Adipocyte (in vitro differentiated cells): ENCODE results near the gene CCDC54.

Experiments
- DNase-seq: peaks from one replicate; pipeline ENCODE4 v3.0.0-alpha.2; 2015; ENCODE audit warnings: low read depth
- H3K27me3 ChIP-seq: replicated peaks from 2 replicates; pipeline ENCODE4 v1.7.0; 2013; ENCODE audit warnings: mild to moderate bottlenecking, low read length, moderate library complexity; ENCODE audit not compliant: control insufficient read depth, insufficient read depth
- H3K36me3 ChIP-seq: 2 replicates; pipeline ENCODE4 v1.7.0; 2013; ENCODE audit warnings: low read length, mild to moderate bottlenecking, moderate library complexity; ENCODE audit not compliant: control insufficient read depth, insufficient read depth, severe bottlenecking
- H3K4me1 ChIP-seq: 2 replicates; pipeline ENCODE4 v1.7.0; 2013; ENCODE audit warnings: mild to moderate bottlenecking, low read length, moderate library complexity; ENCODE audit not compliant: control insufficient read depth, insufficient read depth
- H3K4me3 ChIP-seq: 2 replicates; pipeline ENCODE4 v1.7.0; 2013; ENCODE audit warnings: mild to moderate bottlenecking, low read length, moderate library complexity
- H3K9ac ChIP-seq: 2 replicates; pipeline ENCODE4 v1.7.0; 2013; ENCODE audit warnings: mild to moderate bottlenecking, low read length, moderate library complexity
- H3K9me3 ChIP-seq: 2 replicates; pipeline ENCODE4 v1.7.0; 2013; ENCODE audit warnings: mild to moderate bottlenecking, low read length, moderate library complexity; ENCODE audit not compliant: control insufficient read depth

The CCDC54 gene

DNA sequence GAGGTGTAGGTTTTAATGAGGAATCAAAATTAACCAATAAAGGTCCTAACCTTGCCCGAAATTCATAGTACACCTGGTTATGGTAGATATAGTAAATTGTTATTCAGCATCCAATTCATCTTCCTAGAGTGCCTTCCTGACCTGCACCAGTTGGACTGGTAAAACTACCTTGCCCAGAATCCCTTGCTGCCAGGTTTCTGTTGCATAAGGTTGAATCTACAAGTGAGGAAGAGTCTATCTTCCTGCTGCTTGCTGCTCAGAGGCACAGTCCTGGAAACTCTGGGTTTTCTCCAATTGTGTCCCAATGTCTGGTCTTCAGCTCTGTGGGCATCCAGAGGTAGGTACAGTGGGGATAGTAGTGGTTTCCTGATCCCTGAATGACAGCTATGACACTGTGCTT lies 17.3 kb downstream of the CCDC54 start:
- Histone ChIP-seq H3K9ac (no peak overlapping the region), H3K4me3 (no peak overlapping the region), H3K9me3 (no peaks in the 10 kb centered on the region), H3K36me3 (no peaks in the 10 kb centered on the region), H3K27me3 (no peaks in the 10 kb centered on the region), H3K4me1 (peaks cover 6% of the 10 kb centered on the region)
- DNase-seq = no peak

DNA sequence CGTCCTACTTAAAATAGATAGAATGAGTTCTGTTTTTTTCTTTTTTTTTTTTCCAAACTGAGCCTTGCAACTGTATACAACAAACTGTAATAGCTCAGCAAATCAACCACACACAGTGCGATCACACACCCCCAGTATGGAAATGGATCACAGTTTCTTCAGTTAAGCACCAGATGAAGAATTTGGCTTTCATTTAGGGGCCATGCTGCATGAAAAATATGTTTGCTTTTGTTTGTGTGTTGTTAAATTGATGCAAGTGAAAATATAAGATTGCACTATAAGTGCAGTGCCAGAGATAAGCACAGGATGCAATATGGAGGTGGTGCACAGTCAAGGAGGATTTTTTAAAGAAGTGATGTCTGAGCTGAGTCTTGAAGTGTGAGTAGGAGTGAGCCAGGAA lies 17.8 kb downstream of the CCDC54 start:
- Histone ChIP-seq H3K4me1 (peaks cover 6% of the 10 kb centered on the region), H3K9ac (no peak overlapping the region), H3K4me3 (no peak overlapping the region), H3K27me3 (no peaks in the 10 kb centered on the region), H3K9me3 (no peaks in the 10 kb centered on the region), H3K36me3 (no peaks in the 10 kb centered on the region)
- no peak for DNase-seq

DNA sequence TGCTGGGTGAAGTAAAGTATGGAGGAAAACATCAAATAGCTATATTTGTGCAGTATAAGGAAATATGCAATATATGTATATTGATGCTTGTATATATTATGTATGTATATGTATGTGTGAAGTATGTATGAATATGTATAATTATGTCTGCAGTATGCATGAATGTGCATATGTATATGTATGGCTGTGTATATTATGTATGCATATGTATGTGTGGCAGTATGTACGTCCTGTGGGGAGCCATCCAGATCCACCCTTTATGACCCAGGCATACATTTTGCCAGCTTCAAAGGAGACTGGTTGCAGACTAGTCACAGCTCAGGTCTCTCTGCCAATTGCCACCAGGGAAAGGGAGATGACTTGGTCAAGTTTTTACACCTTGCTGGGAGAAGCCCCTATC lies 24.1 kb downstream of the CCDC54 start:
- no peak for DNase-seq
- H3K36me3 ChIP-seq = no peaks in the 10 kb centered on the region
- H3K4me1 ChIP-seq = peaks cover 20% of the 10 kb centered on the region
- H3K4me3 ChIP-seq = no peak overlapping the region
- no peaks in the 10 kb centered on the region for H3K9me3 ChIP-seq
- no peak overlapping the region for H3K9ac ChIP-seq
- no peaks in the 10 kb centered on the region for H3K27me3 ChIP-seq

DNA sequence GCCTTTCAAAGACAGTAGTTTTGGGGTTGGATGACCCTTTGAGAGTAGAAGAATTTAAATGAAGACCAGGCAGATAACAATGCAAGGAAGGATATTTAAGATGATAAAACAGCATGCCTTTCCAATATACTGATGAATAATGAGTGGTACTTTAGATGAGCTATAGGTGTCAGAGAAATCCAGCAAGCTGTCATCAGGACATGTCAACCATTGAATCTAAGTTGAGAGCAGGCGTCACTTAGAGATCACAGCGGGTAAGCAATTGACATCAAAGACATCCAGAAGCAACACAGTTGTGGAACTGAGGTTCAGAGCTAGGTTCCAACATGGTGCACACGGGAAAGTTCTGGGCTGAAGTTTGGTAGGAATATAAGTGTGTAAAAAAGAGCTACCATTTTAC lies 25.0 kb downstream of the CCDC54 start:
- Histone ChIP-seq H3K4me3 (no peak overlapping the region), H3K4me1 (peaks cover 20% of the 10 kb centered on the region), H3K27me3 (no peaks in the 10 kb centered on the region), H3K9me3 (no peaks in the 10 kb centered on the region), H3K9ac (no peak overlapping the region), H3K36me3 (no peaks in the 10 kb centered on the region)
- no peak for DNase-seq

DNA sequence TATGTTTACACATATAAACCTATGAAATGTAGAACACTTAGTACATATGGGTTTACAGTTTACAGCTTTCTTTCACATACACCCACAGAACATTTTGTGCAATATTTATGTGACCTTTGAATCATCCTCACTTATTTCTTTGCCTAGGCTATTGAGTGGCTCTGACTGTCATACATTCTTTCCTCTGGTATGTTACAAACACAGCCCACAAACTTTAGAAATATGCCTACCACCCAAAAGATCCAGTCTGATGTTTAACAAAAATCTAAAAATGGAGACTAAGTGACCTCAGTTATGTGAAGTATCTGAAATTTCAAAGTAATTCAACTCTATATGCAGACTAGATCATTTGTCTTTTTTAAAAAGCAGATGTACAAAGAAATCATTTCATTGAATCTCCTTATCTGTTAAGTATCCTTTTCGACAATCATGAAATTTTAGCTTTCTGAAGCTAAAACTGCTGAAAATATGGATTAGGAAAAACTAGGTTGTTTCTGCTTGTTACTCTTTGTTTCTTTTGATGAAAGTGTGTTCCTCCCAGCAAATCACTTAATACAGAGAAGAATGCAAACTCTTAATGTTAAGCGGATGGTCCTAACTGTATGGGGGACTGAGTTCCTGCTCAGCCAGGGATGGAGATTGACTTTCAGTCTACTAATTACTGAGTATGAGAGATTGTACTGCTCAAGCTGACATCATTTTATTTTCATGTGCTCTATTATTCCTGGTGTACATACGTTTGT lies 27.7 kb downstream of the CCDC54 start:
- peak; percentile 73 for DNase-seq
- peaks cover 20% of the 10 kb centered on the region for H3K4me1 ChIP-seq
- no peaks in the 10 kb centered on the region for H3K27me3 ChIP-seq
- H3K9ac ChIP-seq = peak overlapping the region; percentile 24
- no peaks in the 10 kb centered on the region for H3K36me3 ChIP-seq
- H3K9me3 ChIP-seq = peaks cover 12% of the 10 kb centered on the region
- peak overlapping the region; percentile 2 for H3K4me3 ChIP-seq

DNA sequence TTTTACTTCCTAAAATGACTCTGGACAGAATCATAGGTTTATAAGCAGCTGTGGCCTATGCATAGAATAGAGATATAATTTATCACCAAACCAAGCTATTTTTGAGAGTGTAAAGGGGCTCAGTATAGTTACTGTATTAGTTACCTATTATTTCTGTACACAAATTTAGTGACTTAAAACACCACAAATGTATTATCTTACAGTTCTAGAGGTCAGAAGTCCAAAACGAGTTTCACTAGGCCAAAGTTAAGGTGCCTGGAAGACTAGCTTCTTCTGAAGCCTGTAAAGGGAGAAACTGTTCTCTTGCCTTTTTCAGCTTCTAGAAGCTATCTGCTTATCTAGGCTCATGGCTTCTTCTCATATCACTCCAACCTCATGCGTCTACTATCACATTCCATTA lies 30.1 kb downstream of the CCDC54 start:
- Histone ChIP-seq H3K9me3 (peaks cover 15% of the 10 kb centered on the region), H3K4me1 (peaks cover 20% of the 10 kb centered on the region), H3K36me3 (no peaks in the 10 kb centered on the region), H3K27me3 (no peaks in the 10 kb centered on the region), H3K4me3 (no peak overlapping the region), H3K9ac (no peak overlapping the region)
- no peak for DNase-seq

DNA sequence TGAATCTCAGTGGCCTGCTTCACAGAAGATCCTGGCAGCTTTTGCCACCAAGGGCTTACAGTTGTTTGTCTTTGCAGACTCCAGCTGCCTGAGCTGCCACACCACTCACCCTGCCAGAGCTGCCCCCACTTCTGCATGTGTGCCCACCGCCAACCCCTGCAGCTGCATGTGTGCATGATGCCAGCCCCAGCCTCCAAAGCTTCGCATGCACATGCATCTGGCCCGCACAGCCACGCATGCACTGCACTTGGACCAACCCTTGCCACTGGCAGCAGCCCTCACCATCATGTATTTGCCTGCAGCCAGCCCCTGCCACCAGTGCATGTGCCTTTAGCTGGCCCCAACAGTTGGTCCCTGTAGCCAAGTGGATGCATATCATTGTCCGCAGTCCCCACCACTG lies 31.3 kb downstream of the CCDC54 start:
- H3K4me1 ChIP-seq = peaks cover 20% of the 10 kb centered on the region
- H3K9me3 ChIP-seq = peaks cover 15% of the 10 kb centered on the region
- no peak overlapping the region for H3K4me3 ChIP-seq
- H3K9ac ChIP-seq = no peak overlapping the region
- no peak for DNase-seq
- no peaks in the 10 kb centered on the region for H3K36me3 ChIP-seq
- H3K27me3 ChIP-seq = no peaks in the 10 kb centered on the region

DNA sequence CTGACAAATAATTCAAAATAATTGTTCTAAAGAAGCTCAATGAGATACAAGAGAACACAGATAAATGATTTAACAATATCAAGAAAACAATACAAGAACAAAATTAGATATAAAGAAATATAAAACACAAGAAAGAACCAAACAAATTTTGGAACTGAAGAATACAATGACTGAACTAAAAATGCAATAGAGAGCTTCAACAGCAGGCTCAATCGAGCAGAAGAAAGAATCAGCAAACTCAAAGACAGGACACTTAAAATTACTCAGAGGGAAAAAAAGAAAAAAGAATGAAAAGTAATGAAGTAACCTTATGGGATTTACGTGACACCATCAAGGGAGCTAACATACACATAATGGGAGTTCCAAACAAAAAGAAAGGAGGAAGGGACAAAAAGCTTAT lies 32.1 kb downstream of the CCDC54 start:
- no peaks in the 10 kb centered on the region for H3K36me3 ChIP-seq
- peaks cover 14% of the 10 kb centered on the region for H3K4me1 ChIP-seq
- H3K27me3 ChIP-seq = no peaks in the 10 kb centered on the region
- no peak overlapping the region for H3K4me3 ChIP-seq
- no peak for DNase-seq
- H3K9me3 ChIP-seq = peaks cover 15% of the 10 kb centered on the region
- H3K9ac ChIP-seq = no peak overlapping the region

DNA sequence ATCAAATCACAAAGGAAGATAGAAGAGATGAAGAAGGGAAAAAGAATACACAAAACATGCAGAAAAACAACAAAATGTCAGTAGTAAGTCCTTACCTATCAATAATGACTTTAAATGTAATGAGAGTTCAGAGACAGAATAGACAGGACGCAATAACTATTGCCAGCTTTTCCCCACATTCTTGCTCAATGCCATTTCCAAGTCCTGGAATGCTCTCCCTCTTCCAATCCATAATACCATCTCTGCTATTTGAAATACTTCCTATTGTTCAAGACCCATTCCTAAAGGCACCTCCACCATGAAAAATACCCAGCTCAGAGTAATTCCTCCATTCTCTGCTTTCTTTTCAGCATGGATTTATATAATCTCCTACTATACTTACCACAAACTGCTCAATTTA lies 33.4 kb downstream of the CCDC54 start:
- peaks cover 1% of the 10 kb centered on the region for H3K4me1 ChIP-seq
- H3K9me3 ChIP-seq = peaks cover 15% of the 10 kb centered on the region
- no peaks in the 10 kb centered on the region for H3K27me3 ChIP-seq
- no peak overlapping the region for H3K4me3 ChIP-seq
- no peak overlapping the region for H3K9ac ChIP-seq
- H3K36me3 ChIP-seq = no peaks in the 10 kb centered on the region
- DNase-seq = no peak

DNA sequence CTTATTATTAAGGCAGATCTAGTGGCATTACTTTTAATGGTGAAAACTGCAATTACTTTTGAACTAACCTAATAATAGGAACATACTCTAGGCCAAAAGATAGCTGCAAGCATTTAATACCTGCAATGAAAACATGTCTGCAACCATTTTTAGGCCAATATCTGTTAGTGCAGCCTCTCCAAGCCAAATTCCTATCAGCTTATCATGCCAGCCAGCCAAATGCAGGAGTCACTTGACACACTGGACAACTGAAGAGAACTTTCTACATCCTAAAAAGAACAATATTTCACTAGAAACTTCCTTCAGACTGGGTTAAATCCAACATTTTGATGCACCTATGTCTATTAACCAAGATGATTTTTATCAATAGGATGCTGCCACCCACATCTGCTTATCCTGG lies 33.8 kb downstream of the CCDC54 start:
- H3K9me3 ChIP-seq = peaks cover 15% of the 10 kb centered on the region
- H3K4me1 ChIP-seq = no peaks in the 10 kb centered on the region
- H3K9ac ChIP-seq = no peak overlapping the region
- no peaks in the 10 kb centered on the region for H3K36me3 ChIP-seq
- H3K27me3 ChIP-seq = no peaks in the 10 kb centered on the region
- no peak for DNase-seq
- no peak overlapping the region for H3K4me3 ChIP-seq

DNA sequence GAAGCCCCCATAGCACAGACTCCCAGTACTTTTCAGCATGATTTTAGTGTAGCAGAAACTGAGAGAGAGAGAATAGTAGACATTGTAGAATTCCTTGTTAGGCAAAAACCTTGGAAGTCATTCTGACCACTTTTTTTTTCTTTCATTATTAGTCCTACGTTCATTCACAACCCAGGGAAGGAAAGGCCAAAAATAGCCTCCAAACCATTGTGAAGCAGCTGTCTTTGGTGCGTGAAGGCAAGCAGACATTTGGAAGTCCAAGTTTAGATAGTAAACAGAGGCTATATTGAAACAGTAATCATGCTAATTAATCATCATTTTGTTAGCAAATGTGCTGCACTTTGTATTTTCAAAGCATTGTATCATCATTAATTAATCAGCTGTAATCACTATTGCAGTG lies 34.5 kb downstream of the CCDC54 start:
- Histone ChIP-seq H3K36me3 (no peaks in the 10 kb centered on the region), H3K4me3 (no peak overlapping the region)
- no peak for DNase-seq

DNA sequence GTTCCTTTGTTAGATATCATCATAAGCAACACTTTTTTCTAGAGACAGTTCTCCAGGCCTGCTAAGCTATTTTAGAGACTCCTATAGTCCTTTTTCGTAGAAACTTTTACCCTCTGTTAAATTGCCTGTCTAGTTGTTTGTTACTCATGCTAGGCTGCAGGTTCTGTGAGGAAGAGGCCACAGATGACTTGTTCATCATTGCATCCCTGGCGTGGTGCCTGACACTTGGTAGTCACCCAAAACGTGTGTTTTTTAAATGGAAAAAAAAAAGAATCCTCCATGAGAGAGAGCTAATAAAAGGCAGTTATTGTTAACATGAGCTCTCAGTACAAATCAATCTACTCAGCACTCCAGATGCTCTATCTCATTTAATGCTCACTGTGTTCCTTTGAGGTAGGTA lies 35.1 kb downstream of the CCDC54 start:
- no peaks in the 10 kb centered on the region for H3K27me3 ChIP-seq
- H3K9ac ChIP-seq = no peak overlapping the region
- peaks cover 15% of the 10 kb centered on the region for H3K9me3 ChIP-seq
- no peak for DNase-seq
- H3K4me1 ChIP-seq = no peaks in the 10 kb centered on the region
- no peaks in the 10 kb centered on the region for H3K36me3 ChIP-seq
- no peak overlapping the region for H3K4me3 ChIP-seq

More for the DNA sequence above, 34.5 kb downstream of the CCDC54 start:
- no peaks in the 10 kb centered on the region for H3K4me1 ChIP-seq
- H3K9ac ChIP-seq = no peak overlapping the region
- H3K9me3 ChIP-seq = peaks cover 15% of the 10 kb centered on the region
- no peaks in the 10 kb centered on the region for H3K27me3 ChIP-seq
